ENCODE measurements around the gene TBC1D4. TPM values are rescaled to one million over a fixed set of nuclear protein-coding genes. Genes with fewer than 3 reads are reported as not detected.
A peak's percentile ranks its signal among the peaks of the same experiment; 100 is the strongest.

Gene TBC1D4
- total RNA-seq, 4 donors from 2014 or later: 49.9 to 279 (median 211) TPM

DNA sequence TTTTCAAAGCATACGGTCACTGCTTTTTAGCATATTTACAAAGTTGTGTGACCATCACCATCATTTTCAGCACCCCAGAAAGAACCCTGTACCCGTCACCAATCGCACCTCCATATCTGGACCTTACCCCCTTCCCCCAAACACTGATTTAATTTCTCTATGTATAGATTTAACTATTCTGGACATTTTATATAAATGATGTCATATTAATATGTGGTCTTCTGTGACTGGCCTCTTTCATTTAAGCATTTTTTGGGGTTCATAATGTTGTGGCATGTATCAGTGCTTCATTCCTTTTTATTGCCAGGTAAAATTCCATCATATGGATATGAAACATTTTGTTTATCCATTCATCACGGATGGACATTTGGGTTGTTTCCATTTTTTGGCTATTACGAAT lies 74.0 kb downstream of the TBC1D4 start:
- no peaks in the 10 kb centered on the region for H3K9me3 ChIP-seq
- TF ChIP-seq, protein P1, sequence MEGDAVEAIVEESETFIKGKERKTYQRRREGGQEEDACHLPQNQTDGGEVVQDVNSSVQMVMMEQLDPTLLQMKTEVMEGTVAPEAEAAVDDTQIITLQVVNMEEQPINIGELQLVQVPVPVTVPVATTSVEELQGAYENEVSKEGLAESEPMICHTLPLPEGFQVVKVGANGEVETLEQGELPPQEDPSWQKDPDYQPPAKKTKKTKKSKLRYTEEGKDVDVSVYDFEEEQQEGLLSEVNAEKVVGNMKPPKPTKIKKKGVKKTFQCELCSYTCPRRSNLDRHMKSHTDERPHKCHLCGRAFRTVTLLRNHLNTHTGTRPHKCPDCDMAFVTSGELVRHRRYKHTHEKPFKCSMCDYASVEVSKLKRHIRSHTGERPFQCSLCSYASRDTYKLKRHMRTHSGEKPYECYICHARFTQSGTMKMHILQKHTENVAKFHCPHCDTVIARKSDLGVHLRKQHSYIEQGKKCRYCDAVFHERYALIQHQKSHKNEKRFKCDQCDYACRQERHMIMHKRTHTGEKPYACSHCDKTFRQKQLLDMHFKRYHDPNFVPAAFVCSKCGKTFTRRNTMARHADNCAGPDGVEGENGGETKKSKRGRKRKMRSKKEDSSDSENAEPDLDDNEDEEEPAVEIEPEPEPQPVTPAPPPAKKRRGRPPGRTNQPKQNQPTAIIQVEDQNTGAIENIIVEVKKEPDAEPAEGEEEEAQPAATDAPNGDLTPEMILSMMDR (IDR thresholded peaks at IDR 0.05 in 4 of 5, conservative IDR thresholded peaks at IDR 0.05 in 1 of 5): no peak
- peaks cover 56 to 58% of the 10 kb centered on the region in 2 donors for H3K4me1 ChIP-seq
- in situ Hi-C loops (cut with MboI; ENCODE audit: low sequenced_read_pairs in 4 of 4): no loop called here
- intact Hi-C loops (cut with DNase I; ENCODE audit: low total_unique reads): no loop called here
- H3K27me3 ChIP-seq: no peaks in the 10 kb centered on the region
- H3K27ac ChIP-seq: peak overlapping the region; percentile 80 to 89 (median 87)
- H3K36me3 ChIP-seq: no peaks in the 10 kb centered on the region
- ATAC-seq (no peak), DNase-seq (no peak)
- H3K4me3 ChIP-seq: no peak overlapping the region

DNA sequence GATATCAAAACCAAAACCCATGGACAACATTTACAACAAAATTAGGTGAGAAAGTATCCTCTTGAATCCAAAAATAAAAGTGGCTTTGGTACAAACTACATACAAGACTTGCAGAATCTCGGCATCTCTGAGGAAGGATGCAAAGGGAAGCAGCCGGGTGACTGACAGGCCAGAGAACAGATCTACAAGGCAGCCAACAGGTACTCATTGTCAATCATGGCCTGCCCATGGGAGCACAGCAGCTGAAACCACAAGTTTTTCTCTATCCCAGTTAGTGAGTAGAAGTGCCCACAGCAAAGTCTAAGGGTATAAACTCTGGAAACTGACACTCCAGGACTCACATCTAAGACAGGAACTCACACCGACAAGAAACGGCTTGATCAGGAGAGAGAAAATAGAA lies 74.5 kb downstream of the TBC1D4 start:
- no peaks in the 10 kb centered on the region for H3K27me3 ChIP-seq
- peaks cover 61 to 63% of the 10 kb centered on the region in 2 donors for H3K4me1 ChIP-seq
- intact Hi-C loops (cut with DNase I; ENCODE audit: low total_unique reads): no loop called here
- no peak for DNase-seq
- H3K27ac ChIP-seq: peak overlapping the region; percentile 80 to 89 (median 87)
- no peak for TF ChIP-seq POLR2A (IDR thresholded peaks at IDR 0.05)
- TF ChIP-seq, protein P1 (IDR thresholded peaks at IDR 0.05 in 4 of 5, conservative IDR thresholded peaks at IDR 0.05 in 1 of 5): no peak
- no peak overlapping the region for H3K4me3 ChIP-seq
- no peak for ATAC-seq
- in situ Hi-C loops (cut with MboI; ENCODE audit: low sequenced_read_pairs in 4 of 4): no loop called here
- H3K9me3 ChIP-seq: no peaks in the 10 kb centered on the region
- H3K36me3 ChIP-seq: no peaks in the 10 kb centered on the region

DNA sequence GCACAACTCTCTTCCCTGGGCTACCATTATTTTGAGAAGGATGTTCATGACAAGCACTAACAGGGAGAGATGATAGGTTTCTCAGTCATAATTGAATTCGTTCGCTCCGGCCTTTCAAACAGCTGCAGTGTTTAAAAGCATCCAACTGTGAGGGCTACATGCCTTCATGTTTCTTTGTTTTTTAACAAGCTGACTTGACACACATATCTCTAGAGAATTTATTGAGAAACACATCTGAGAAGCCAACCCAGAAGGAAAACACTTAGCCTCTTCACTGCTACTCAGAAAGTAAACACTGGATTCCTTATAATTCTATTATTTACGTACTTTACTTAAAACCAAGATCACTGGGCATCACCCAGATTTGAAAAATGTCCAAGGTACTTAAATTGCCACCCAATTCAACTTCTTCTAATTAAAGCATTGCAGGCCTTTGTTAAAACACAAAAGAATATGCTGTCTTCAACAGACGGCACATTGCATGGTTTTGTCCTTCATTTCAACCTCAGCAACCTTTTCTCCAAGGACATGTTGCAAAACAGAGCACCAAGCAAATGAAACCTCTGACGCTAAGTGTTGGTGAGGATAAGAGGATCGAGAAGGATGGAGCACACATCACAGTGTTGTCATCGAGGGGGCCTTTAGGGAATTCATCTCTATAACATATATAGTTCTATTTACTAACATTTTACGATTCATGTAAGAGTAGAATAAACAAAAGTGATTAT lies 75.8 kb downstream of the TBC1D4 start:
- Histone ChIP-seq H3K27ac (peak overlapping the region; percentile 80 to 89 (median 87)), H3K36me3 (no peaks in the 10 kb centered on the region), H3K4me1 (peaks cover 69 to 73% of the 10 kb centered on the region in 2 donors), H3K9me3 (no peaks in the 10 kb centered on the region), H3K27me3 (no peaks in the 10 kb centered on the region), H3K4me3 (no peak overlapping the region)
- in situ Hi-C loops (cut with MboI; ENCODE audit: low sequenced_read_pairs in 4 of 4) (no loop called here), intact Hi-C loops (cut with DNase I; ENCODE audit: low total_unique reads) (loop anchor here (2.0 kb wide), 1 partner anchor 73 kb away; no protein-coding TSS in a partner anchor)
- ATAC-seq (peak; percentile 21 to 26), DNase-seq (no peak)
- TF ChIP-seq POLR2A (IDR thresholded peaks at IDR 0.05): no peak
- TF ChIP-seq, protein P1 (IDR thresholded peaks at IDR 0.05 in 4 of 5, conservative IDR thresholded peaks at IDR 0.05 in 1 of 5): no peak

DNA sequence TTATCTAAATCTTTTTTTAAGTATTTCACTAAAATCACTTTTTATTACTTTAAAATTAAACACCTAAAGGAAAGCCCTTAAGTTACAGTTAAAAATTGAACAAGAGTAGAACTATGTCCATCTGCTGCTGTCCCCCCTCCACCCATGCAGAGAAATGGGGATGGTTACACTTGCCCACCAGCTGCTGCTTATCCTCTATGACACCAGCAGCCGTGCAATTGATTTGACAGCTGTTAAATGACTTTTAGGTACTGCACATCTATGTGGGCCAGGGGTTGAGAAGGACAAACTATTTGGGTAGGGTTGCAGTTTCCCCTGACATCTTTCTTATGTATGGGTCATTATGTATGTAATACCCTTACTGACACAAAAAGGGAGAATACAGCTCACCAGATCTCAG lies 77.2 kb downstream of the TBC1D4 start:
- in situ Hi-C loops (cut with MboI; ENCODE audit: low sequenced_read_pairs in 4 of 4) (no loop called here), intact Hi-C loops (cut with DNase I; ENCODE audit: low total_unique reads) (loop anchor here (2.0 kb wide), 1 partner anchor 74 kb away; no protein-coding TSS in a partner anchor)
- DNase-seq: no peak
- no peak overlapping the region for H3K4me3 ChIP-seq
- no peak for TF ChIP-seq POLR2A (IDR thresholded peaks at IDR 0.05)
- TF ChIP-seq, protein P1 (IDR thresholded peaks at IDR 0.05 in 4 of 5, conservative IDR thresholded peaks at IDR 0.05 in 1 of 5): no peak
- no peak for ATAC-seq
- no peaks in the 10 kb centered on the region for H3K36me3 ChIP-seq
- peaks cover 77 to 80% of the 10 kb centered on the region in 2 donors for H3K4me1 ChIP-seq
- H3K9me3 ChIP-seq: no peaks in the 10 kb centered on the region
- H3K27ac ChIP-seq: peak overlapping the region; percentile 80 to 89 (median 87)
- H3K27me3 ChIP-seq: no peaks in the 10 kb centered on the region
